Caco-2 (cell line): Measurements from ENCODE around the gene BRIP1. TPM values are rescaled to one million over a fixed set of nuclear protein-coding genes. Genes with fewer than 3 reads are reported as not detected.

Experiments
- BruUV-seq: library from RNA; stranded (reverse); fragments of 400-500 nt; replicated peaks from 2 replicates; lab custom pipeline; 2021; lab: Mats Ljungman, UMichigan
- CTCF ChIA-PET: fragments of 300-600 bp; sonication (Branson Sonifier 250); formaldehyde crosslinking; loops from one replicate; lab custom pipeline; 2022; ENCODE audit warnings: antibody characterized with exemption; lab: Charles Lee
- POLR2A ChIA-PET: fragments of 300-600 bp; sonication (Branson Sonifier 250); formaldehyde crosslinking; loops from one replicate; lab custom pipeline; 2022; ENCODE audit warnings: antibody characterized with exemption; lab: Charles Lee
- DNase-seq, 2 experiments: peaks; one replicate each; pipeline versions ENCODE4 v3.0.0 to v3.0.0-alpha.2; 2020 to 2022
- H3K27me3 ChIP-seq: replicated peaks from 2 replicates; pipeline ENCODE4 v1.6.0; 2011; ENCODE audit warnings: low read length; ENCODE audit not compliant: control insufficient read depth, insufficient read depth
- H3K36me3 ChIP-seq: 2 replicates; pipeline ENCODE4 v1.5.1; 2011; ENCODE audit warnings: low read length; ENCODE audit not compliant: control insufficient read depth, insufficient read depth
- H3K4me1 ChIP-seq: fragments of 250-450 bp; sonication (Bioruptor Pico); 2 replicates; pipeline ENCODE4 v1.5.1; 2020; ENCODE audit warnings: mild to moderate bottlenecking
- H3K4me3 ChIP-seq: 2 replicates; pipeline ENCODE4 v1.5.1; 2011; ENCODE audit warnings: low read depth, mild to moderate bottlenecking, control low read depth, low read length
- H3K9me3 ChIP-seq: fragments of 250-450 bp; sonication (Bioruptor Pico); 2 replicates; pipeline ENCODE4 v1.5.1; 2020; ENCODE audit warnings: mild to moderate bottlenecking, moderate library complexity
- H3K27ac Mint-ChIP-seq: one replicate; pipeline ENCODE4 v1.8.0; 2022; ENCODE audit warnings: mixed read lengths; ENCODE audit not compliant: unreplicated experiment
- H3K27me3 Mint-ChIP-seq: one replicate; pipeline ENCODE4 v1.8.0; 2022; ENCODE audit warnings: mixed read lengths; ENCODE audit not compliant: insufficient read depth, unreplicated experiment
- H3K36me3 Mint-ChIP-seq: one replicate; pipeline ENCODE4 v1.8.0; 2022; ENCODE audit warnings: mild to moderate bottlenecking, mixed read lengths; ENCODE audit not compliant: insufficient read depth, unreplicated experiment
- H3K4me1 Mint-ChIP-seq: one replicate; pipeline ENCODE4 v1.8.0; 2022; ENCODE audit warnings: low read depth, mixed read lengths; ENCODE audit not compliant: unreplicated experiment
- H3K4me3 Mint-ChIP-seq: one replicate; pipeline ENCODE4 v1.8.0; 2022; ENCODE audit warnings: mild to moderate bottlenecking, moderate library complexity, mixed read lengths; ENCODE audit not compliant: unreplicated experiment
- H3K9me3 Mint-ChIP-seq: one replicate; pipeline ENCODE4 v1.8.0; 2022; ENCODE audit warnings: mixed read lengths; ENCODE audit not compliant: unreplicated experiment
- intact Hi-C: fragments of 100-400 bp; cut with micrococcal nuclease; formaldehyde crosslinking; loops from one replicate; pipeline ENCODE4 v1.10.0; 2022; ENCODE audit not compliant: unreplicated experiment
- total RNA-seq: library from RNA; stranded (reverse); gene quantifications from 2 replicates; pipeline ENCODE4 v1.2.3, GENCODE V29; 2022
- TF ChIP-seq, protein P1 (sequence below), 2 experiments: fragments of 200-600 bp in 1 of 2; IDR thresholded peaks; 1 replicate in 1 of 2; 2 replicates in 1 of 2; pipeline versions ENCODE4 v1.5.1 to v1.8.0; 2011 to 2022; ENCODE audit warnings: antibody characterized with exemption in 1 of 2, control low read depth in 1 of 2, inconsistent platforms in 1 of 2, low read depth in 1 of 2, low read length in 1 of 2, mild to moderate bottlenecking in 1 of 2, moderate library complexity in 1 of 2; ENCODE audit not compliant: insufficient read depth in 1 of 2, severe bottlenecking in 1 of 2, unreplicated experiment in 1 of 2

The BRIP1 gene
- total RNA-seq, 1 experiment from 2014 or later = 18.3 TPM

GRCh38 chr17:61794242-61794641 lies 69.1 kb downstream of the BRIP1 start:
- H3K4me1 Mint-ChIP-seq = no peaks in the 10 kb centered on the region
- CTCF ChIA-PET = no interaction called here
- POLR2A ChIA-PET = no interaction called here

GRCh38 chr17:61793565-61793964 lies 69.8 kb downstream of the BRIP1 start:
- CTCF ChIA-PET = no interaction called here
- intact Hi-C loops = no loop called here

More at GRCh38 chr17:61794242-61794641, 69.1 kb downstream of the BRIP1 start:
- BruUV-seq = no TSS peak
- Mint-ChIP-seq H3K27me3 (no peaks in the 10 kb centered on the region), H3K27ac (no peak overlapping the region), H3K36me3 (peaks cover 25% of the 10 kb centered on the region), H3K9me3 (no peaks in the 10 kb centered on the region), H3K4me3 (no peak overlapping the region)
- H3K4me1 ChIP-seq = no peaks in the 10 kb centered on the region
- no peaks in the 10 kb centered on the region for H3K9me3 ChIP-seq
- TF ChIP-seq, protein P1, sequence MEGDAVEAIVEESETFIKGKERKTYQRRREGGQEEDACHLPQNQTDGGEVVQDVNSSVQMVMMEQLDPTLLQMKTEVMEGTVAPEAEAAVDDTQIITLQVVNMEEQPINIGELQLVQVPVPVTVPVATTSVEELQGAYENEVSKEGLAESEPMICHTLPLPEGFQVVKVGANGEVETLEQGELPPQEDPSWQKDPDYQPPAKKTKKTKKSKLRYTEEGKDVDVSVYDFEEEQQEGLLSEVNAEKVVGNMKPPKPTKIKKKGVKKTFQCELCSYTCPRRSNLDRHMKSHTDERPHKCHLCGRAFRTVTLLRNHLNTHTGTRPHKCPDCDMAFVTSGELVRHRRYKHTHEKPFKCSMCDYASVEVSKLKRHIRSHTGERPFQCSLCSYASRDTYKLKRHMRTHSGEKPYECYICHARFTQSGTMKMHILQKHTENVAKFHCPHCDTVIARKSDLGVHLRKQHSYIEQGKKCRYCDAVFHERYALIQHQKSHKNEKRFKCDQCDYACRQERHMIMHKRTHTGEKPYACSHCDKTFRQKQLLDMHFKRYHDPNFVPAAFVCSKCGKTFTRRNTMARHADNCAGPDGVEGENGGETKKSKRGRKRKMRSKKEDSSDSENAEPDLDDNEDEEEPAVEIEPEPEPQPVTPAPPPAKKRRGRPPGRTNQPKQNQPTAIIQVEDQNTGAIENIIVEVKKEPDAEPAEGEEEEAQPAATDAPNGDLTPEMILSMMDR (IDR thresholded peaks at IDR 0.05; ENCODE audit: insufficient read depth in 1 of 2, low read depth in 1 of 2, low read length in 1 of 2, severe bottlenecking in 1 of 2, unreplicated experiment in 1 of 2) = no peak
- no peaks in the 10 kb centered on the region for H3K27me3 ChIP-seq
- no peaks in the 10 kb centered on the region for H3K36me3 ChIP-seq
- no peak for DNase-seq
- intact Hi-C loops = no loop called here
- H3K4me3 ChIP-seq = no peak overlapping the region

GRCh38 chr17:61789872-61790271 lies 73.5 kb downstream of the BRIP1 start:
- Mint-ChIP-seq H3K9me3 (no peaks in the 10 kb centered on the region), H3K27me3 (no peaks in the 10 kb centered on the region), H3K4me1 (no peaks in the 10 kb centered on the region), H3K4me3 (no peak overlapping the region), H3K36me3 (peaks cover 8% of the 10 kb centered on the region), H3K27ac (no peak overlapping the region)
- TF ChIP-seq, protein P1 (IDR thresholded peaks at IDR 0.05; ENCODE audit: insufficient read depth in 1 of 2, low read depth in 1 of 2, low read length in 1 of 2, severe bottlenecking in 1 of 2, unreplicated experiment in 1 of 2) = no peak
- no peak for DNase-seq
- BruUV-seq = no TSS peak
- Histone ChIP-seq H3K27me3 (no peaks in the 10 kb centered on the region), H3K36me3 (no peaks in the 10 kb centered on the region), H3K4me3 (no peak overlapping the region), H3K9me3 (no peaks in the 10 kb centered on the region), H3K4me1 (no peaks in the 10 kb centered on the region)
- intact Hi-C loops = no loop called here
- CTCF ChIA-PET = no interaction called here
- POLR2A ChIA-PET = no interaction called here

More at GRCh38 chr17:61793565-61793964, 69.8 kb downstream of the BRIP1 start:
- Histone ChIP-seq H3K9me3 (no peaks in the 10 kb centered on the region), H3K4me1 (no peaks in the 10 kb centered on the region), H3K4me3 (no peak overlapping the region), H3K36me3 (no peaks in the 10 kb centered on the region), H3K27me3 (no peaks in the 10 kb centered on the region)
- peaks cover 25% of the 10 kb centered on the region for H3K36me3 Mint-ChIP-seq
- no peak overlapping the region for H3K27ac Mint-ChIP-seq
- TF ChIP-seq, protein P1 (IDR thresholded peaks at IDR 0.05; ENCODE audit: insufficient read depth in 1 of 2, low read depth in 1 of 2, low read length in 1 of 2, severe bottlenecking in 1 of 2, unreplicated experiment in 1 of 2) = no peak
- DNase-seq = no peak
- no peaks in the 10 kb centered on the region for H3K9me3 Mint-ChIP-seq
- H3K27me3 Mint-ChIP-seq = no peaks in the 10 kb centered on the region
- POLR2A ChIA-PET = no interaction called here
- no TSS peak for BruUV-seq
- H3K4me1 Mint-ChIP-seq = no peaks in the 10 kb centered on the region
- H3K4me3 Mint-ChIP-seq = no peak overlapping the region
